H1 (cell line): ENCODE results near the gene PNRC2. TPM values are rescaled to one million over a fixed set of nuclear protein-coding genes. Genes with fewer than 3 reads are reported as not detected.

Experiments
- CTCF ChIA-PET: fragments of 300-600 bp; sonication (Branson Sonifier 250); formaldehyde crosslinking; loops from one replicate; lab custom pipeline; 2021; ENCODE audit not compliant: partially characterized antibody; lab: Charles Lee
- POLR2A ChIA-PET: fragments of 300-600 bp; sonication (Branson Sonifier 250); formaldehyde crosslinking; loops from one replicate; lab custom pipeline; 2021; ENCODE audit warnings: inconsistent platforms; ENCODE audit not compliant: partially characterized antibody; lab: Charles Lee
- DNase-seq, 2 experiments: peaks; one replicate each; pipeline versions ENCODE4 v3.0.0 to v3.0.0-alpha.2; 2010 to 2022; ENCODE audit warnings: low spot score in 2 of 2, low read depth in 1 of 2, mixed read lengths in 1 of 2
- FAIRE-seq: peaks from 2 replicates; lab custom pipeline; 2011; peaks lifted over from hg19 to GRCh38; lab: Jason Lieb, UNC
- H2AFZ ChIP-seq: 2 replicates; pipeline ENCODE4 v1.8.1; 2012; ENCODE audit warnings: low read length, inconsistent platforms
- H2AK5ac ChIP-seq: 2 replicates; pipeline ENCODE4 v1.6.1; 2013; ENCODE audit warnings: low read depth, low read length
- H2BK120ac ChIP-seq: replicated peaks from 2 replicates; pipeline ENCODE3; 2013; ENCODE audit warnings: low read depth, low read length, inconsistent platforms
- H2BK12ac ChIP-seq: 2 replicates; pipeline ENCODE4 v1.6.1; 2013; ENCODE audit warnings: low read depth, low read length
- H2BK15ac ChIP-seq: 2 replicates; pipeline ENCODE4 v1.6.1; 2013; ENCODE audit warnings: low read length
- H2BK20ac ChIP-seq: 2 replicates; pipeline ENCODE4 v1.6.1; 2013; ENCODE audit warnings: low read length
- H2BK5ac ChIP-seq: 2 replicates; pipeline ENCODE4 v1.6.1; 2013; ENCODE audit warnings: low read depth, low read length
- H3K14ac ChIP-seq: 2 replicates; pipeline ENCODE4 v1.6.1; 2013; ENCODE audit warnings: inconsistent platforms; ENCODE audit not compliant: insufficient read length
- H3K18ac ChIP-seq: 2 replicates; pipeline ENCODE4 v1.6.1; 2013; ENCODE audit warnings: low read length; ENCODE audit errors: extremely low read depth
- H3K23ac ChIP-seq: 2 replicates; pipeline ENCODE4 v1.6.1; 2013; ENCODE audit warnings: inconsistent platforms; ENCODE audit not compliant: insufficient read length
- H3K23me2 ChIP-seq: 2 replicates; pipeline ENCODE4 v1.6.1; 2013; ENCODE audit warnings: low read depth, low read length
- H3K27ac ChIP-seq: 2 replicates; pipeline ENCODE4 v1.6.1; 2011; ENCODE audit warnings: low read depth, low read length, inconsistent platforms
- H3K27me3 ChIP-seq, 4 experiments: replicated peaks in 1 of 4; 1 replicate in 1 of 4; 2 replicates in 3 of 4; pipeline versions ENCODE4 v1.6.1 to v1.8.1; 2011 to 2013; ENCODE audit warnings: low read length in 3 of 4, mild to moderate bottlenecking in 3 of 4, inconsistent platforms in 2 of 4, mixed read lengths in 2 of 4, moderate library complexity in 1 of 4; ENCODE audit not compliant: control insufficient read depth in 3 of 4, insufficient read depth in 3 of 4; ENCODE audit errors: extremely low read depth in 1 of 4
- H3K36me3 ChIP-seq, 4 experiments: 2 replicates each; pipeline versions ENCODE4 v1.6.1 to v1.8.1; 2011 to 2013; ENCODE audit warnings: mild to moderate bottlenecking in 4 of 4, low read length in 3 of 4, moderate library complexity in 2 of 4, control low read depth in 1 of 4, inconsistent platforms in 1 of 4; ENCODE audit not compliant: insufficient read depth in 4 of 4, control insufficient read depth in 2 of 4
- H3K4ac ChIP-seq: replicated peaks from 2 replicates; pipeline ENCODE3; 2013; ENCODE audit warnings: low read length, low read depth, mixed read lengths, inconsistent platforms; ENCODE audit not compliant: insufficient read length
- H3K4me1 ChIP-seq, 4 experiments: replicated peaks in 1 of 4; 1 replicate in 1 of 4; 2 replicates in 3 of 4; pipeline versions ENCODE4 v1.6.1 to v1.8.1; 2011 to 2013; ENCODE audit warnings: low read length in 3 of 4, inconsistent platforms in 2 of 4, mixed read lengths in 1 of 4; ENCODE audit not compliant: insufficient read depth in 4 of 4, control insufficient read depth in 3 of 4
- H3K4me2 ChIP-seq, 2 experiments: 2 replicates each; pipeline versions ENCODE4 v1.6.1 to v1.8.1; 2011 to 2013; ENCODE audit warnings: low read depth in 2 of 2, low read length in 2 of 2, control low read depth in 1 of 2, inconsistent platforms in 1 of 2, mild to moderate bottlenecking in 1 of 2; ENCODE audit not compliant: insufficient read depth in 1 of 2
- H3K4me3 ChIP-seq, 4 experiments: fragments of 200-600, 300-600 bp in 1 of 4; sonication (generic), shearing (Covaris generic), sonication (Bioruptor Twin) in 1 of 4; 2 replicates each; pipeline versions ENCODE4 v1.5.1 to v1.8.1; 2011 to 2016; ENCODE audit warnings: low read length in 4 of 4, low read depth in 3 of 4, control low read depth in 2 of 4, inconsistent platforms in 2 of 4, mild to moderate bottlenecking in 2 of 4, mixed read lengths in 1 of 4, moderate library complexity in 1 of 4; ENCODE audit not compliant: insufficient read depth in 2 of 4; ENCODE audit errors: extremely low read depth in 1 of 4
- H3K56ac ChIP-seq: replicated peaks from 2 replicates; pipeline ENCODE3; 2013; ENCODE audit warnings: low read depth, mild to moderate bottlenecking, mixed read lengths, low read length, inconsistent platforms; ENCODE audit not compliant: insufficient read length
- H3K79me1 ChIP-seq: 2 replicates; pipeline ENCODE4 v1.6.1; 2013; ENCODE audit warnings: low read depth, low read length, control low read depth
- H3K79me2 ChIP-seq, 2 experiments: 2 replicates each; pipeline versions ENCODE4 v1.6.1 to v1.8.1; 2012 to 2013; ENCODE audit warnings: low read length in 2 of 2, mild to moderate bottlenecking in 2 of 2, inconsistent platforms in 1 of 2; ENCODE audit not compliant: insufficient read depth in 2 of 2, control insufficient read depth in 1 of 2
- H3K9ac ChIP-seq, 4 experiments: replicated peaks in 1 of 4; 1 replicate in 1 of 4; 2 replicates in 3 of 4; pipeline versions ENCODE4 v1.6.1 to v1.8.1; 2011 to 2013; ENCODE audit warnings: low read depth in 3 of 4, low read length in 3 of 4, control low read depth in 2 of 4, mild to moderate bottlenecking in 2 of 4, moderate library complexity in 2 of 4, inconsistent platforms in 1 of 4; ENCODE audit errors: extremely low read depth in 1 of 4
- H3K9me3 ChIP-seq, 2 experiments: 2 replicates each; pipeline versions ENCODE4 v1.6.1 to v1.8.1; 2012 to 2013; ENCODE audit warnings: mild to moderate bottlenecking in 2 of 2, moderate library complexity in 2 of 2, control low read depth in 1 of 2, inconsistent platforms in 1 of 2, low read depth in 1 of 2, low read length in 1 of 2, mixed read lengths in 1 of 2; ENCODE audit not compliant: insufficient read depth in 2 of 2
- H4K20me1 ChIP-seq, 2 experiments: replicated peaks in 1 of 2; 2 replicates each; pipeline versions ENCODE3 to v1.8.1; 2011 to 2013; ENCODE audit warnings: inconsistent platforms in 2 of 2, low read length in 2 of 2, mild to moderate bottlenecking in 1 of 2; ENCODE audit not compliant: insufficient read depth in 2 of 2, control insufficient read depth in 1 of 2
- H4K5ac ChIP-seq: 2 replicates; pipeline ENCODE4 v1.6.1; 2013; ENCODE audit warnings: low read length, low read depth, mixed read lengths, inconsistent platforms; ENCODE audit not compliant: insufficient read length
- H4K8ac ChIP-seq: 2 replicates; pipeline ENCODE4 v1.8.0; 2013; ENCODE audit warnings: mild to moderate bottlenecking, moderate library complexity, low read length, inconsistent platforms; ENCODE audit not compliant: insufficient read depth; ENCODE audit errors: extremely low read depth
- H4K91ac ChIP-seq: replicated peaks from 2 replicates; pipeline ENCODE3; 2013; ENCODE audit warnings: low read length, mixed read lengths, inconsistent platforms; ENCODE audit not compliant: insufficient read length
- CHD2 ChIP-seq: IDR thresholded peaks from 2 replicates; pipeline ENCODE4 v1.6.1; 2012; ENCODE audit warnings: low read length, improper control_type of control experiment
- NANOG ChIP-seq: IDR thresholded peaks from 2 replicates; pipeline ENCODE4 v1.6.1; 2011; ENCODE audit warnings: low read length, low read depth, mild to moderate bottlenecking, inconsistent platforms; ENCODE audit not compliant: insufficient read depth, poor library complexity, severe bottlenecking
- SP2 ChIP-seq: IDR thresholded peaks from 2 replicates; pipeline ENCODE4 v1.6.1; 2012; ENCODE audit warnings: mild to moderate bottlenecking, low read length, inconsistent platforms
- TAF7 ChIP-seq: optimal IDR thresholded peaks from 2 replicates; pipeline ENCODE3; 2011; ENCODE audit warnings: low read depth, mild to moderate bottlenecking, inconsistent platforms, low read length, moderate library complexity, borderline replicate concordance
- WGBS, 2 experiments: shearing (Covaris generic) in 1 of 2; methylation state at CpG; one replicate each; pipeline versions ENCODE4 v1.1.6 to v1.1.7; 2013 to 2015; ENCODE audit warnings: low lambda C conversion rate in 2 of 2, mixed read lengths in 2 of 2, inconsistent platforms in 1 of 2, low coverage in 1 of 2, missing lambda C conversion rate in 1 of 2; ENCODE audit not compliant: insufficient replicate concordance in 2 of 2, insufficient coverage in 1 of 2, insufficient read length in 1 of 2; ENCODE audit errors: extremely low coverage in 1 of 2, missing lambda C conversion rate in 1 of 2; 5-methylcytosine and 5-hydroxymethylcytosine counted together
- polyA plus RNA-seq, 7 experiments: library from polyadenylated mRNA; depleted of rRNA in 3 of 7; stranded (reverse) in 5 of 7; unstranded in 2 of 7; fragments of >200 nt in 5 of 7; fragments of 200-250 nt in 2 of 7; gene quantifications; 1 replicate in 5 of 7; 2 replicates in 1 of 7; 4 replicates in 1 of 7; pipeline versions ENCODE4 v1.2.1 to v1.2.3, GENCODE V29; 2011 to 2013; ENCODE audit warnings: missing spikeins in 2 of 7, mixed read lengths in 2 of 7
- total RNA-seq: library from RNA; stranded (reverse); fragmentation: NEBNext Ultra II Directional; extraction: Animal tissue kit (Norgen Biotek cat#: 25700); gene quantifications from 2 replicates; pipeline ENCODE4 v1.2.1, GENCODE V29; 2021

Gene PNRC2
- total and polyA plus RNA-seq, 2 of the 8 experiments (the other 6 are each of a cell fraction or from before 2014, with no cell fraction given): 57.5 to 147 TPM

DNA sequence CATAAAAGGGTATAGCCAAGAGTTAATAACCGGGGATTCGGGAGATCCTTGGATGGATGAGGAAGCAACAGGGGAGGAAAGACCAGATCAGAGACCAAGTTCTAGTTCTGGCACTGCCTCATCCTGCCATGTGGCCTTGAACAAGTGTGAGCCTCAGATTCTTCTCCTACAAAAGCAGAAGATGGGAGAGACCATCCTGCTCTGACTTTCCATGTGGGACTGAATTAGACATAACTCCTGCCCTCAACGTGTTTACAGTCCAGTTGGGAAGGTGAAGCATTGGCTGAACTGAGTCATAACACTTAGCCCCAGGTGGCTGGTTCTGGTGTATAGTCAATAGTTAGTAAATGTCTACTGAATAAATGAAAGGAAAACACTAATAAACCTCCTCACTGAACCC lies 34.3 kb upstream of the PNRC2 start:
- CTCF ChIA-PET: interaction anchor here (0.6 kb wide), 1 partner anchor 234 kb away, joined by 3 read pairs; no protein-coding TSS in a partner anchor

More for the DNA sequence above, 34.3 kb upstream of the PNRC2 start:
- no peaks in the 10 kb centered on the region for H3K79me2 ChIP-seq
- TF ChIP-seq CHD2: no peak
- TF ChIP-seq TAF7: no peak
- no peak for TF ChIP-seq NANOG
- no peak for TF ChIP-seq SP2
- no peak overlapping the region for H3K56ac ChIP-seq
- H4K20me1 ChIP-seq: no peaks in the 10 kb centered on the region
- no peak overlapping the region for H4K5ac ChIP-seq
- H2BK15ac ChIP-seq: no peak overlapping the region
- no peak for FAIRE-seq
- POLR2A ChIA-PET: no interaction called here
- H3K9me3 ChIP-seq: no peaks in the 10 kb centered on the region; a peak in 1 of 4 replicates
- no peak overlapping the region for H3K23ac ChIP-seq
- H4K91ac ChIP-seq: no peak overlapping the region
- H4K8ac ChIP-seq: no peak overlapping the region
- no peak overlapping the region for H2BK20ac ChIP-seq
- no peak overlapping the region for H2AK5ac ChIP-seq
- no peak for DNase-seq
- H3K18ac ChIP-seq: no peak overlapping the region
- no peaks in the 10 kb centered on the region for H3K23me2 ChIP-seq
- no peaks in the 10 kb centered on the region for H3K36me3 ChIP-seq
- no peaks in the 10 kb centered on the region for H3K27me3 ChIP-seq
- no peaks in the 10 kb centered on the region for H3K4me1 ChIP-seq
- H3K4me2 ChIP-seq: no peak overlapping the region
- no peak overlapping the region for H3K14ac ChIP-seq
- no peak overlapping the region for H3K9ac ChIP-seq
- H2AFZ ChIP-seq: no peak overlapping the region
- no peak overlapping the region for H3K4ac ChIP-seq
- H3K79me1 ChIP-seq: no peaks in the 10 kb centered on the region
- WGBS, 2 experiments: 97% methylated on average over 3 of the region's 3 CpGs; no CpG with 5 or more reads in 1 of the 2 experiments
- H2BK5ac ChIP-seq: no peak overlapping the region
- H2BK12ac ChIP-seq: no peak overlapping the region
- H2BK120ac ChIP-seq: no peak overlapping the region
- H3K4me3 ChIP-seq: no peak overlapping the region
- H3K27ac ChIP-seq: no peak overlapping the region
